Psoas muscle (tissue), 8 donors: ENCODE data around the gene LRRC70. TPM values are rescaled to one million over a fixed set of nuclear protein-coding genes. Genes with fewer than 3 reads are reported as not detected.

ENCODE experiments used
- ATAC-seq, 4 donors: fragments of 200-7000 bp; cut with Tn5 transposase; one replicate each; pipeline ENCODE4 v1.9.1; 2020; ENCODE audit warnings: moderate library complexity in 3 of 4, mild to moderate bottlenecking in 2 of 4
- DNase-seq, 2 donors: peaks; one replicate each; pipeline ENCODE4 v3.0.0-alpha.2; 2020
- H3K27ac ChIP-seq: fragments of 200-600 bp; one replicate; pipeline ENCODE4 v1.8.0; 2022
- H3K27me3 ChIP-seq, 3 donors: fragments of 200-600 bp in 1 of 3; one replicate each; pipeline versions ENCODE4 v1.6.1 to v1.8.0; 2013 to 2022; ENCODE audit warnings: low read length in 2 of 3, mild to moderate bottlenecking in 2 of 3, moderate library complexity in 1 of 3; ENCODE audit not compliant: insufficient read depth in 3 of 3
- H3K36me3 ChIP-seq, 2 donors: fragments of 200-600 bp in 1 of 2; one replicate each; pipeline versions ENCODE4 v1.6.1 to v1.8.0; 2013 to 2022; ENCODE audit warnings: low read depth in 1 of 2, mild to moderate bottlenecking in 1 of 2, moderate library complexity in 1 of 2; ENCODE audit not compliant: insufficient read depth in 1 of 2
- H3K4me1 ChIP-seq: fragments of 200-600 bp; one replicate; pipeline ENCODE4 v1.8.0; 2022
- H3K4me3 ChIP-seq: fragments of 200-600 bp; one replicate; pipeline ENCODE4 v1.8.0; 2022; ENCODE audit warnings: mild to moderate bottlenecking
- H3K9me3 ChIP-seq: fragments of 200-600 bp; one replicate; pipeline ENCODE4 v1.8.0; 2022
- WGBS, 3 donors: extraction: QIAGEN DNeasy Blood & Tissue Kit; methylation state at CpG; one replicate each; pipeline versions ENCODE4 v1.1.6 to v1.1.7; 2013; 5-methylcytosine and 5-hydroxymethylcytosine counted together
- intact Hi-C, 2 donors: fragments of 100-400 bp; cut with DNase I; formaldehyde crosslinking; loops; one replicate each; pipeline versions ENCODE4 v1.11.0 to v1.14.2; 2022
- long read RNA-seq, 2 donors: library from polyadenylated mRNA; unstranded; transcript quantifications; one replicate each; pipeline ENCODE4 v2.0.0, GENCODE V29; 2021
- polyA plus RNA-seq, 3 donors: library from polyadenylated mRNA; stranded (reverse); fragments of 200-250 nt; gene quantifications; one replicate each; pipeline ENCODE4 v1.2.3, GENCODE V29; 2013
- total RNA-seq, 4 donors: library from RNA; stranded (reverse); fragmentation: NEBNext Ultra II Directional in 2 of 4; extraction: Animal tissue kit (Norgen Biotek cat#: 25700) in 2 of 4; gene quantifications; one replicate each; pipeline versions ENCODE4 v1.2.1 to v1.2.4, GENCODE V29; 2021 to 2023
- TF ChIP-seq, protein P1 (sequence below): fragments of 200-600 bp; IDR thresholded peaks from one replicate; pipeline ENCODE4 v1.8.0; 2022; ENCODE audit warnings: antibody characterized with exemption
- donor health status: healthy with polysubstance abuse.
- donor health status: DM: no; HTN: no; CAD: no; lungs with moderate emphysema.
- donor health status: Bipolar disorder and iron deficiency.
- donor health status: healthy.
- donor health status: DM: yes; HTN: yes; CAD: no.
- donor health status: DM: no; HTN: no; CAD: no.
- donor health status: DM: no; HTN: no; CAD: no.
- donor health status: DM: yes; HTN: yes; CAD: no.

The LRRC70 gene
- total RNA-seq (1 to 10 TPM in 1 of 4 donors, under 1 TPM in 3; 0.32 to 1.6 (median 0.77) TPM), polyA plus RNA-seq (under 1 TPM; 0.17 to 0.89 (median 0.45) TPM)
- long read RNA-seq, donor 1 = 0 reads
- long read RNA-seq, donor 2 = 0 reads

- Histone ChIP-seq H3K4me3 (peak within 1 kb of the TSS; percentile 24), H3K4me1 (no peaks in the 10 kb centered on the region), H3K36me3 (no peaks in the 10 kb centered on the region), H3K27ac (no peak within 1 kb of the TSS), H3K27me3 (no peaks in the 10 kb centered on the region), H3K9me3 (no peaks in the 10 kb centered on the region)
- ATAC-seq (no peak), DNase-seq (no peak)
- 51 to 62% (median 58%) methylated on average over 4 of the region's 4 CpGs for WGBS, 3 donors
- intact Hi-C loops = no loop called here
- TF ChIP-seq, protein P1, sequence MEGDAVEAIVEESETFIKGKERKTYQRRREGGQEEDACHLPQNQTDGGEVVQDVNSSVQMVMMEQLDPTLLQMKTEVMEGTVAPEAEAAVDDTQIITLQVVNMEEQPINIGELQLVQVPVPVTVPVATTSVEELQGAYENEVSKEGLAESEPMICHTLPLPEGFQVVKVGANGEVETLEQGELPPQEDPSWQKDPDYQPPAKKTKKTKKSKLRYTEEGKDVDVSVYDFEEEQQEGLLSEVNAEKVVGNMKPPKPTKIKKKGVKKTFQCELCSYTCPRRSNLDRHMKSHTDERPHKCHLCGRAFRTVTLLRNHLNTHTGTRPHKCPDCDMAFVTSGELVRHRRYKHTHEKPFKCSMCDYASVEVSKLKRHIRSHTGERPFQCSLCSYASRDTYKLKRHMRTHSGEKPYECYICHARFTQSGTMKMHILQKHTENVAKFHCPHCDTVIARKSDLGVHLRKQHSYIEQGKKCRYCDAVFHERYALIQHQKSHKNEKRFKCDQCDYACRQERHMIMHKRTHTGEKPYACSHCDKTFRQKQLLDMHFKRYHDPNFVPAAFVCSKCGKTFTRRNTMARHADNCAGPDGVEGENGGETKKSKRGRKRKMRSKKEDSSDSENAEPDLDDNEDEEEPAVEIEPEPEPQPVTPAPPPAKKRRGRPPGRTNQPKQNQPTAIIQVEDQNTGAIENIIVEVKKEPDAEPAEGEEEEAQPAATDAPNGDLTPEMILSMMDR = no peak
Observed at GRCh38 chr5:62578540-62578939, at the start of gene LRRC70. Gene LRRC70 (plus strand): TSS chr5:62578819. CDS start chr5:62579439, 620 bp downstream.

DNA sequence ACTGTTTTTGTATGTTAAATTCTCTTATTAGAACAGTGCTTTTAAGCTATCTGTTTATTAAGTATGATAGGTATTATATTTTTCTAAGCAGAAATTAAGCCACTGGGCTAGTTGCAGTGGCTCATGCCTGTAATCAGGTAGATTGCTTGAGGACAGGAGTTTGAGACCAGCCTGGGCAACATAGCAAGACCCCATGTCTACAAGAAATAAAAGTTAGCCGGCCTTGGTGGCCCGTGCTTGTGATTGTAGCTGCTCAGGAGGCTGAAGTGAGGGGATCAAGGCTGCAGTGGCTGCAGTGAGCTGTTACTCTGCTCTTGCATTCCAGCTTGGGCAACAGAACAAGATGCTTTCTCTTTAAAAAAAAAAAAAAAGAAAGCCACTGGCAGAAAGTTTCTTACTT is 45.0 kb upstream of the LRRC70 start:
- no peak overlapping the region for H3K27ac ChIP-seq
- H3K9me3 ChIP-seq = no peaks in the 10 kb centered on the region
- ATAC-seq = no peak
- TF ChIP-seq, protein P1 = no peak
- 89 to 93% (median 91%) methylated on average over 2 of the region's 2 CpGs for WGBS, 3 donors
- no peak overlapping the region for H3K4me3 ChIP-seq
- no peaks in the 10 kb centered on the region for H3K4me1 ChIP-seq
- intact Hi-C loops = no loop called here
- no peaks in the 10 kb centered on the region for H3K27me3 ChIP-seq
- DNase-seq = no peak
- peaks cover 2 to 16% of the 10 kb centered on the region in 2 donors for H3K36me3 ChIP-seq

DNA sequence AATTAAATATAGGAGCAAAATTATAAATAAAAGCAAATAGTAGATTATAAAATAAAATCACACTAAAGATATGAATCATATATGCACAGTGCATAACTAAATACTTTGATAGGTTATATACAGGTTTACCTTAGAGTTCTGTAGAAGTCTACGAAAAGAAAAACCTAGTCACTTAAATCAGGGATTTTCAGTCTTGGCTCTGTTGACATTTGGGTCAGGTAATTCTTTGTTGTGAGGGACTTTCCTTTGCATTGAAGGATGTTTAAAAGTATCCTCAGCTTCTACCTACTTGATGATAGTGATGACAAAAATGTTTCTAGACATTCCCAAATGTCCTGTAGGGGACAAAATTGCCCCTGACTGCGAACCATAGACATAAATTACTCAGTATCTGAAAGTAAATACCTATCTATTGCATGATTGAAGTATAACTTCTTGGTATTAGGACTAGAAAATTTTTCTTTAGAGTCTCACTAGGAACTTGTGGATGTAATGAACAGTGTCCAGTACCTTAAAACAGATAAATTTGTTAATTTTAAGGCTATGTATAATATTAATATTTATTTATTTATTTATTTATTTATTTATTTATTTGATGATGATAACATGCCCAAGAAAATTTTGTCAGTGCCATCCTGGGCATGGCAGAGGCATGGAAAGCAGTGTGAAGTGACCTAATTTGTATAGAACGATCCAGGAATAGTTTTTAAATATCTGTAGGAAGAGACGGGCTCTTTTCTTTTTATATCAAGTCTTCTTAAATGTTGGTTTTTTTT is 44.0 kb upstream of the LRRC70 start:
- DNase-seq (no peak), ATAC-seq (no peak)
- WGBS, 3 donors = 62 to 98% (median 75%) methylated on average over 4 of the region's 4 CpGs
- TF ChIP-seq, protein P1 = no peak
- no peaks in the 10 kb centered on the region for H3K27me3 ChIP-seq
- H3K36me3 ChIP-seq = peaks cover 4 to 23% of the 10 kb centered on the region in 2 donors
- intact Hi-C loops = no loop called here
- H3K4me1 ChIP-seq = no peaks in the 10 kb centered on the region
- H3K4me3 ChIP-seq = no peak overlapping the region
- no peaks in the 10 kb centered on the region for H3K9me3 ChIP-seq
- H3K27ac ChIP-seq = no peak overlapping the region

GRCh38 chr5:62536232-62536631 is 42.4 kb upstream of the LRRC70 start:
- Histone ChIP-seq H3K9me3 (no peaks in the 10 kb centered on the region), H3K27me3 (no peaks in the 10 kb centered on the region), H3K4me3 (no peak overlapping the region), H3K36me3 (peaks cover 4 to 23% of the 10 kb centered on the region in 2 donors), H3K4me1 (no peaks in the 10 kb centered on the region), H3K27ac (no peak overlapping the region)
- DNase-seq = no peak
- WGBS, 3 donors = 97 to 99% (median 99%) methylated on average over 2 of the region's 2 CpGs
- TF ChIP-seq, protein P1 = no peak
- intact Hi-C loops = no loop called here
- no peak for ATAC-seq
